GM10266 (cell line): Measurements from ENCODE around the gene KRT35.

Experiments
- DNase-seq: peaks from one replicate; pipeline ENCODE4 v3.0.0; 2012; ENCODE audit errors: extremely low spot score
- TF ChIP-seq, protein P1 (sequence below): IDR thresholded peaks from 2 replicates; pipeline ENCODE4 v1.5.1; 2012; ENCODE audit warnings: mild to moderate bottlenecking, low read depth; ENCODE audit not compliant: control insufficient read depth, insufficient read depth; ENCODE audit errors: missing control alignments

The KRT35 gene

DNA sequence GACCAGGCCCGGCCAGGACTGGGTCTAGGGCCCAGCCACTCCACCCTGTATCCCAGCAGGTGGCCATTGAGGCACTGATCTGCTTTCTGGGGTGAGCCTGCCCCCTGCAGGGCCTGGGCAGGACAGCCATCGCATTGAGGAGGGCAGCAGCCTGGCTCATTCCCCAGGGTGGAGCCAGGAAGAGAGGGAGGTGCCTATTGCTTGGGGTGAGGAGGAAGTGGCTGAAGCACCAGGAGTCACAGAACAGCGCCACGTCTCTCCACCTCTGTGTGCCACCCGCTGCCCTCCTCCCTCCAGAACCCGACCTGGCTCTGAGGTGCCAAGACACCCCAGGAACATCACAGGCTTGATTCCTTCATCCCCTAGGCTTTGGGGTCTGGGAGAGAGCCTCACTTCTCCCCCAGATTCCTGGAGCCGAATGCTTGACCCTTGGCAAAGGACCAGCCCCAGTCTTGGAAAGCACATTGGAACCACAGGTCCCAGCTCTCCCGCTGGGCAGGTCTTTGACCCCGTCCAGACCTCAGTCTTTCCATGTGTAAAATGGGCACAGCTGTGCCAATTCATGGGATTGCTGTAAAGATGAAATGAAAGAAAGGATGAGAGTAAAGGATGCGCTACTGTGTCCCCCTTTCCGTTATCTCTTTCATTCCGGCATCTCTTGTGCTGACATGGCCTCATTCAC is 16.0 kb upstream of the KRT35 start:
- peak; percentile 61 for DNase-seq
- TF ChIP-seq, protein P1, sequence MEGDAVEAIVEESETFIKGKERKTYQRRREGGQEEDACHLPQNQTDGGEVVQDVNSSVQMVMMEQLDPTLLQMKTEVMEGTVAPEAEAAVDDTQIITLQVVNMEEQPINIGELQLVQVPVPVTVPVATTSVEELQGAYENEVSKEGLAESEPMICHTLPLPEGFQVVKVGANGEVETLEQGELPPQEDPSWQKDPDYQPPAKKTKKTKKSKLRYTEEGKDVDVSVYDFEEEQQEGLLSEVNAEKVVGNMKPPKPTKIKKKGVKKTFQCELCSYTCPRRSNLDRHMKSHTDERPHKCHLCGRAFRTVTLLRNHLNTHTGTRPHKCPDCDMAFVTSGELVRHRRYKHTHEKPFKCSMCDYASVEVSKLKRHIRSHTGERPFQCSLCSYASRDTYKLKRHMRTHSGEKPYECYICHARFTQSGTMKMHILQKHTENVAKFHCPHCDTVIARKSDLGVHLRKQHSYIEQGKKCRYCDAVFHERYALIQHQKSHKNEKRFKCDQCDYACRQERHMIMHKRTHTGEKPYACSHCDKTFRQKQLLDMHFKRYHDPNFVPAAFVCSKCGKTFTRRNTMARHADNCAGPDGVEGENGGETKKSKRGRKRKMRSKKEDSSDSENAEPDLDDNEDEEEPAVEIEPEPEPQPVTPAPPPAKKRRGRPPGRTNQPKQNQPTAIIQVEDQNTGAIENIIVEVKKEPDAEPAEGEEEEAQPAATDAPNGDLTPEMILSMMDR: peak; percentile 51

DNA sequence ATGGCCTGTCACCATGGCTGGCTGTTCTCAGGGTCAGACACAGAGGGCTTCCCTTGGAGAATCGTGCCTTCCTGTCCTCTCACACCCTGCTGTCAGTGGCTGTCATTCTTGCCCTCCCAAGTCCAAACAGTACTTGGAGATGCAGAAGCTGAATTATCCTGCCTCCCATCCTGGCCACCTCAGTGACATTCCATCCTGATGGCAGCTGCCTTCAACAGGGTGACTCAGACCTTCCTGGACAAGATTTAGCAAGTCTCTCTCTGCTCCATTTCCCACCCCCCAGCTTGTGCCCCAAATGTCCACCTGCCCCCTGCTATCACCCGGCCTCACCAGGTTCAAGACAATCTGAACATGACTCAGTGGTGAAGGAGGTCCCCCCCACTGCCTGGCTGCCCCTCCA is 13.6 kb upstream of the KRT35 start:
- TF ChIP-seq, protein P1: no peak
- no peak for DNase-seq

DNA sequence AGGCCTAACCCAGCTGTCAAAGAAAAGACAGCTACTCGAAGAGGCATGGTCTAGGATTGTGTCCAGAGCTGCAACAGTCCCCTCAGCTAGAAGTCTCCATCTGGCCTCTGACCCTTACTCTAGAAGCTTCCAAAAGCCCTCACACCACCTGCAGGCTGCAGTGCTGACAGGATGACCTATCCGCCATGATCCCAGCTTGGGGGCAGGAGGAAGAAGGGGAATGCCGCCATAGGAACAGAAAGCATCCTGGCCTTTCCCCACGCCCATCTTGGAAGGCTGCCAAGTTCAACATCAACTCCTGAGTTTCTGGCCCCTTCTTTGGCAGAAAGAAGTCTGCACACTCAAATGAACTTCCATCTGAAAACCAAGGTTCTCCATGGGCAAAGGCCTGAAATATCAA is 11.8 kb upstream of the KRT35 start:
- TF ChIP-seq, protein P1: no peak
- no peak for DNase-seq

DNA sequence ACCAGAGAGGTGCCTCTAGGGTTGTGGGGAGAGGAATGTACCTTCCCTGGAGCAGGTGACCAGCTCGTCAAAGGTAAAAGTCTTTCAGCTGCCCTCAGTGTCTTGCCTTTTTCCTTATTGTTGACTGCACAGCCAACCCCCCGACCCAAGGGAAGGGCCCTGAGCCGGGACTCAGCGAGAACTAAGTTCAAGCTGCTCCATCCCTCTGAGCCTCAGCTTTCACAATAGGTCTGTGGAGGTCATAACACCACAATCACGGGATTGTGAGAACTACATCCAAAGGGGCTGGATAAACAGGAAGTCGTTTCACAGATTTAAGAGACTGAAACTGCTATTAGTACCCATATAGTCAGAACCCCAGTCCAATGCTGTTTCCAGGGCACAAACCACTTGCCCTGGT is 11.4 kb upstream of the KRT35 start:
- DNase-seq: no peak
- TF ChIP-seq, protein P1: no peak

DNA sequence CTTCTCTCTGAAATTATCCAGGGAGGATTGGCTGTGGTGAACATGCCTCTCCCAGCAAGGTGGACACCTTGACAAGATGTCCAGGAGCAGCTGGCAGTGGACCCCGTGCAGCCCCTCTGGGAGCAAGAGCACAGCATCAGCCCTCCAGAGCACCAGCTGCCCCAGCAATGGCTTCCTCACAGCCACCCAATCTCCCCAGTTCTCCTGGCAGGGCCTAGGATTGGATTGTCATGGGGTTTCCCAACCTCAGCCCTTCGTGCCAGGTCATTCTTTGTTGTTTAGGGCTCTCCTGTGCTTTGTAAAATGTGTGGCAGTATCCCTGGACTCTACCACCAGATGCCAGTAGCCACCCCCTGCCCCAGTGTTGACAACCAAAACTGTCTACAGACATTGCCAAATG is 10.5 kb upstream of the KRT35 start:
- TF ChIP-seq, protein P1: no peak
- DNase-seq: no peak

DNA sequence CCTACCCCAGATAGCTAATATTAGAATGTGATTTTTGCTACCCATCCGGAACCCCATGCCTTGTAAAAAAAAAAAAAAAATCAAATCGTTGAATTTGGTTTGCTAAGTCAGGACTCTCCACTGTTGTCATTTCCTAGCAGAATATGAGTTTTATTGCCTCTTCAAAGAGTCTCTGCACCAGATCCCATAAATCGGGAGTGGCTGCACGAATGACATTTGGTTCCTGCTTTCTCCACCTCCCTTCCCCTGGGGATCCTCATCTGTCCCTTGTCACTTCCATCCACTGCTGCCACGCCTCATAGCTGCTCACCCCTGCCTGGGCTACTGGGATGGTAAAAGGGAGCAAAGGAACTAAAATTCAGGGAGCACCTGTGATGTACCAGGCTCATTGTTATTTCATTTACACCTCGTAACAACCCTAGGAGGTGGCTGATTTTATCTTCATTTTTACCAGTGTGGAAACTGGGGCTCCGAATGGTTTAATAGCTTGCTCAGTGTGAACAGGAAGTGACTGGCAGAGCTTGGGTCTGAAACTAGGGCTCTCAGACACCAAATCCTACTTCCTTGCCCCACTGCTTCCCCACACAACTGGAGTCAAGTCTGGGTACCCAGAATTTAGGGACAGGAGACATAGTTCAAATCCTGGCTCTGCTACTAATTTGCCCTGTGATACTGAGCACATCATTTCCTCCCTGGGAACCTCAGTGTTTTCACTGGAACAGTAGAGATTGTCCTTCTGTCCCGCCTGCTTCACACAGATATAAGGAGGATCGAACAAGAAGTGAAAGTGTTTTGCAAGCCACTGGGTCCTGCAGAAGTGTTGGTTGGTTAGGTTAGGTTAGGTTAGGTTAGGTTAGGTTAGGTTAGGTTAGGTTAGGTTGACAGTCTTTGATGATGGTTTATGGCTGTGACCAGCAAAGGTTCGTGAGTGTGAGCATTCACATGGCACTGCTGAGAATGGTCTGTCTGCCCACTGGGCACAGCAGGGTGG is 9.3 kb upstream of the KRT35 start:
- no peak for DNase-seq
- TF ChIP-seq, protein P1: no peak

DNA sequence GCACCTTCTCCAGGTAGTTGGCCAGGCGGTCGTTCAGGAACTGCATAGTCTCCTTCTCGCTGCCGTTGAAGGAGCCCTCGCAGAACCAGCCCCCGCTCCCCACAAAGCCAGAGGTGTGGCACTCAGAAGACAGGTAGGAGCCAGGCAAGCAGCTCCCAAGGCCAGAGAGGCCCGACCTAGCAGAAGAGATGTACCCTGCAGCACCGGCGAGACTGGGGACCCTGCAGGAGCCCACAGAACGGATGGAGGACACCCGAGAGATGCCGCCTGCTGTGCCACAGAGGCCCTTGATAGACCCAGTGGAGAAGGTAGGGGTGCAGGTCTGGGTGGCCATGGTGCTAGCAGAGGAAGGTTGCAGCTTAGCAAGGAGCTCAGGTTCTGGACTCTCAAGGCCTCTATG is 8.6 kb upstream of the KRT35 start, which contains the start of gene KRT36:
Gene KRT36 (minus strand): TSS at position 380 of the 400 bp plus-strand sequence. CDS start 46 bp downstream, at position 334.
- TF ChIP-seq, protein P1: no peak
- DNase-seq: no peak
